OCI-M1 (cell line): ENCODE measurements around the gene MGAT5.

ENCODE experiments used
- DNase-seq: peaks from one replicate; lab custom pipeline; 2025; lab: John Stamatoyannopoulos, UW

MGAT5 gene

GRCh38 chr2:134231301-134231964 is 22.4 kb upstream of the MGAT5 start:
- no peak for DNase-seq

- no peak for DNase-seq
Measured at GRCh38 chr2:134231965-134232340, 21.9 kb upstream of the MGAT5 start.

- no peak for DNase-seq
Measured at GRCh38 chr2:134232461-134232860, 21.4 kb upstream of the MGAT5 start.

- peak; percentile 79 for DNase-seq
Measured at GRCh38 chr2:134232868-134233727, 20.8 kb upstream of the MGAT5 start.

GRCh38 chr2:134233728-134234136 is 20.1 kb upstream of the MGAT5 start:
- no peak for DNase-seq

- no peak for DNase-seq
Measured at GRCh38 chr2:134234535-134234934, 19.3 kb upstream of the MGAT5 start.

GRCh38 chr2:134235510-134236144 is 18.2 kb upstream of the MGAT5 start:
- DNase-seq: no peak

GRCh38 chr2:134238371-134238770 is 15.5 kb upstream of the MGAT5 start:
- DNase-seq: no peak

- DNase-seq: no peak
Measured at GRCh38 chr2:134240061-134240460, 13.8 kb upstream of the MGAT5 start.

GRCh38 chr2:134241911-134242310 is 12.0 kb upstream of the MGAT5 start:
- no peak for DNase-seq

- DNase-seq: no peak
Measured at GRCh38 chr2:134243244-134243643, 10.6 kb upstream of the MGAT5 start.

GRCh38 chr2:134244086-134244485 is 9.8 kb upstream of the MGAT5 start:
- DNase-seq: no peak

- peak; percentile 6 for DNase-seq
Measured at GRCh38 chr2:134244587-134244986, 9.3 kb upstream of the MGAT5 start.

- DNase-seq: peak; percentile 90
Measured at GRCh38 chr2:134245340-134245984, 8.4 kb upstream of the MGAT5 start.

GRCh38 chr2:134246154-134246874 is 7.6 kb upstream of the MGAT5 start:
- DNase-seq: no peak

- no peak for DNase-seq
Measured at GRCh38 chr2:134247679-134248078, 6.2 kb upstream of the MGAT5 start.

- no peak for DNase-seq
Measured at GRCh38 chr2:134248913-134249312, 5.0 kb upstream of the MGAT5 start.

GRCh38 chr2:134249755-134250154 is 4.1 kb upstream of the MGAT5 start:
- DNase-seq: peak; percentile 15

- DNase-seq: no peak
Measured at GRCh38 chr2:134250840-134251461, 2.9 kb upstream of the MGAT5 start.

GRCh38 chr2:134252092-134252750 is 1.7 kb upstream of the MGAT5 start:
- DNase-seq: no peak
